GM19452 (cell line): Measurements from ENCODE around the gene C1QTNF12.

ENCODE experiments used
- ATAC-seq: cut with Tn5 transposase; IDR thresholded peaks from one replicate; pipeline ENCODE4 v1.9.1; 2021; ENCODE audit not compliant: unreplicated experiment

The C1QTNF12 gene

GRCh38 chr1:1241588-1242219, 4.8 kb downstream of the C1QTNF12 start:
- no peak for ATAC-seq

DNA sequence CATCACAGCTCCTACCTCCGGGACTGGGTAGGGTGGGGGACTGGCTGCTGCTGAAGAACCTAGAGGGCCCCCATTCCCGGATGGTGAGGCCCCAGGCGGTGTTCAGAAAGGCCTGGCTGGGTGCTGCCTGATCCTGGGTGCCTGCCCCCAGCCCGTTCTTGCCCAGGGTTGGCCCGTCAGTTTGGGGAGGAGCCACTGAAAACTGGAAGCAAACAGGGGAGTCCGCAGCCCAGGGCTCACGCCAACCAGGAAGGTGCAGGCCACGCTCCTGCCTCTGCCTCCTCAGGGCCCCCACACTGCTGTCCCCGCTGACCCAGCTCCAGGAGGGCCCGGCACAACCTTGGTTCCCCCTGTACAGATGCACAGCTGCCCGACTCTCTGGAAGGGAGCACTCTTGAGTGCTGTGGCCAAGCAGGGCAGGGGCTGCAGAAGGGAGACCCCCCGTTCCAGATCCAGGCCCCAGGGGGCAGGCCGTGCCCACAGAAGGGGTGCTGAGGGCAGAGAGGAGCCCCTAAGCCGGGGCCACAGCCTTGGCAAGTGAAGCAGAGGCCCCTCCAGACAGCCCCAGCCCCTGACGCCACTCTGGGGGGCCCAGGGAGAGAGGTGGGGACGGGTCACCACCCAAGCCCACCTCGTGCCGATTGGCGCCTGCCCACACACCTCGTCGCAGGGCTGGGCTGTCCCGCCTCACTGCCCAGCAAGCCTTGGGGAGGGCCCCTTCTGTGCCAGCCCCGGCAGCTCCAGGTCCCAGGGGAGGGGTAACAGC, 5.5 kb downstream of the C1QTNF12 start:
- no peak for ATAC-seq

DNA sequence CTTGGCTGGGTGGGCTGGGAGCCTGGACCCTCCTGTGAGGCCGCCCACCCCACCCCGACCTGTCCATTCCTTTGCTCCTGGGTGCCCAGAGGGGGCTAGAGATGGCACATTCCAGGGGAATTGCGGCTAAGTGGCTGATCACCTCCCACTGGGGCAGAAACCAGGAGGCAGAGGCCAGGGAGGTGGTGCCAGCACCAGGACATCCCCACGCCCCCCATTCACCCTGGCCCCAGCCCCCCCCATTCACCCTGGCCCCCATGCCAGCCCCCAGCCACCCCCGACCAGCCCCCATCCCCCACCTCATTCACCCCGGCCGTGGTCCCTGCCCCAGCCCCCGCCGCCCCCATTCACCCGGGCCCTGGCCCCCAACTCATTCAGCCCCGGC, 6.2 kb downstream of the C1QTNF12 start:
- no peak for ATAC-seq

DNA sequence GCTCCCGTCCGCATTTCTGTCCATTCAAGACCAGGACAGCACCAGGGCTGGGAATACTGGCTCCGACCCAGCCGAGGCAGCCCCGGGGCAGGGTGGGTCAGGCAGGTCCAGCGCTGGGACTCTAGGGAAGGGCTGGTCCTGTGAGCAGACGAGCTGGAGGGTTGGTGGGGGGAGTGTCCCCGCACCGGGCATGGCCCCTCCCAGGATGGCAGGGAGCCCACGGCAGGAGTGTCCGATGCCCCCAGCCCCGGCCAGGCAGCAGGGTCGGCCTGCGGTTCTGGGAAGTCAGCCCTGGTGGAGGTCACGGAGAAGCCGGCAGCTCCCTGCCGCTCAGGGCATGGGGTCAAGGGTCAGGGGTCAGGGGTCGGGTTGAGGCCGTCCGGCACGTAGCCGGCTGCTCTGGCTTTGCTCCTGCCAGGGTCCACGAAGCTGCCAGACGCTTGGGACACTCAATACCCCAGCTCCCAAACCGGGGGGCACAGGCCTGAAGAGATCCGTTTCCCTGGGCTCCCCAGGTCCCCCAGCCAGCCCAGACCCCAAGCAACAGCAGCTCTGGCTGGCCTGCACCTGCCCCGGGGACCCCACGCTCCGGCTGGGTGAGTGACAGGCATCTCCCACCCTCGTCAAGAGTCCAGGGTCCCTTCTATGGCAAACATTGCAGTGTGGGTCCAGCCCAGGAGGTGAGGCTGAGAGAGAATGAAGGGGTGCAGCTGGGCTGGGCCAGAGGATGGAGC, 6.7 kb downstream of the C1QTNF12 start:
- ATAC-seq: no peak

- no peak for ATAC-seq
Observed at GRCh38 chr1:1239227-1239613, 7.3 kb downstream of the C1QTNF12 start.

- ATAC-seq: no peak
Observed at GRCh38 chr1:1238702-1239178, 7.8 kb downstream of the C1QTNF12 start.

- no peak for ATAC-seq
Observed at GRCh38 chr1:1237874-1238701, 8.4 kb downstream of the C1QTNF12 start.

- ATAC-seq: no peak
Observed at GRCh38 chr1:1236945-1237873, 9.3 kb downstream of the C1QTNF12 start.

DNA sequence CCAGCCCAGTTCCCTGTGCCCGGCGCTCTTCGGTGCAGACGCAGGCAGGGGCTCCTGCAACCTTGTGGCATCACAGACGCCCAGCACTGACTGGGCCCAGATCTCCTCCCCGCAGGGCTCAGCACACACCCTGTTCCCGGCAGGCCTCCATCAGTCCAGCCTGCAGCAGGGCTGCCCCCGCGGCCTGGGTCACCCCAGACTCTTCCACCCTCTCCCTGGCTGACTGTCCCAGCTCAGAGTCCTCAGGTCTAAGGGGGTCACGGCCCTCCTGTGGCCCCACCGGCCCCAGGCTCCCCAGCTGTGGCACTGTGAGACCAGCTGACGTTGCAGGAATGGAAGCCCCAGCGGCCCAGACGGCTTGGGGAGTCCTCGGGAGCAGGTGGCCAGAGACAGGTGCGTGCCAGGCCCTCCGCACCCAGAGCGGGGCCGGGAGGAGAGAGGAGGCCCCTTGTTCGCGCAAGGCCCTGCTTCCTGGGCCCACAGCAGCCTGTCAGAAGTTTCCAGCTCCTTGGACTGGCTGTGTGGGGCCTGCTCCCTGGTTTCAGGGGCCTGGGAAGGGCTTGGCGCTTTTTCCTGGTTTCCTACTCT, 10.3 kb downstream of the C1QTNF12 start:
- no peak for ATAC-seq

GRCh38 chr1:1235016-1235744, 11.3 kb downstream of the C1QTNF12 start:
- no peak for ATAC-seq

GRCh38 chr1:1234180-1234808, 12.2 kb downstream of the C1QTNF12 start:
- ATAC-seq: no peak

GRCh38 chr1:1233567-1233892, 13.0 kb downstream of the C1QTNF12 start:
- no peak for ATAC-seq

DNA sequence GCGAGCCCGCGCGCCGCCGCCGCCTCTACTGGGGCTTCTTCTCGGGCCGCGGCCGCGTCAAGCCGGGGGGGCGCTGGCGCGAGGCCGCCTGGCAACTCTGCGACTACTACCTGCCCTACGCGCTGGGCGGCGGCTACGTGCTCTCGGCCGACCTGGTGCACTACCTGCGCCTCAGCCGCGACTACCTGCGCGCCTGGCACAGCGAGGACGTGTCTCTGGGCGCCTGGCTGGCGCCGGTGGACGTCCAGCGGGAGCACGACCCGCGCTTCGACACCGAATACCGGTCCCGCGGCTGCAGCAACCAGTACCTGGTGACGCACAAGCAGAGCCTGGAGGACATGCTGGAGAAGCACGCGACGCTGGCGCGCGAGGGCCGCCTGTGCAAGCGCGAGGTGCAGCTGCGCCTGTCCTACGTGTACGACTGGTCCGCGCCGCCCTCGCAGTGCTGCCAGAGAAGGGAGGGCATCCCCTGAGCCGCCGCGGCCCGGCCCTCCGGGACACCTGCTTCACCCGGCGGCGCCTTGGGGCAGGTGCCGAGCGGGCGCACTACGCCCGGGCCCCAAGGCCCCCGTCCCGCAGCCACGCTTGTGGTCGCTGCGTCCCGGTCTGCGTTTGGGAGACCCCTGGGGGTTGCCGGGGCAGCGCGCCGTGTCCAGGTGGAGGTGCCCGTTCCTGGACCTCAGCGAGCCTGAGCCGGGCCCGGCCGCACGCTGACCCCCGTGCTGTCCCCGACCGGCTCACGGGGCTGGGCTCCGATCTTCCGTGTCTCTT, 13.5 kb downstream of the C1QTNF12 start:
- no peak for ATAC-seq

DNA sequence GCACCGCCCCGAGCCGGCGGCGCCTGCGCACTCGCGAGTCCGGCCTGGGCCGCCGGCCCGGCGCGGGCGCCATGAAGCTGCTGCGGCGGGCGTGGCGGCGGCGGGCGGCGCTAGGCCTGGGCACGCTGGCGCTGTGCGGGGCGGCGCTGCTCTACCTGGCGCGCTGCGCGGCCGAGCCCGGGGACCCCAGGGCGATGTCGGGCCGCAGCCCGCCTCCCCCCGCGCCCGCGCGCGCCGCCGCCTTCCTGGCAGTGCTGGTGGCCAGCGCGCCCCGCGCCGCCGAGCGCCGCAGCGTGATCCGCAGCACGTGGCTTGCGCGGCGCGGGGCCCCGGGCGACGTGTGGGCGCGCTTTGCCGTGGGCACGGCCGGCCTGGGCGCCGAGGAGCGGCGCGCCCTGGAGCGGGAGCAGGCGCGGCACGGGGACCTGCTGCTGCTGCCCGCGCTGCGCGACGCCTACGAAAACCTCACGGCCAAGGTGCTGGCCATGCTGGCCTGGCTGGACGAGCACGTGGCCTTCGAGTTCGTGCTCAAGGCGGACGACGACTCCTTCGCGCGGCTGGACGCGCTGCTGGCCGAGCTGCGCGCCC, 14.2 kb downstream of the C1QTNF12 start, which contains the start of gene B3GALT6:
B3GALT6 (plus strand) TSS at position 30 of the 588 bp plus-strand sequence; CDS start at position 72, 42 bp downstream.
- no peak for ATAC-seq

- ATAC-seq: peak; percentile 88
Observed at GRCh38 chr1:1231400-1232207, 14.9 kb downstream of the C1QTNF12 start, which contains the start of gene SDF4. Gene SDF4 (minus strand): TSS chr1:1232001. CDS start chr1:1228772, 3,229 bp downstream.

DNA sequence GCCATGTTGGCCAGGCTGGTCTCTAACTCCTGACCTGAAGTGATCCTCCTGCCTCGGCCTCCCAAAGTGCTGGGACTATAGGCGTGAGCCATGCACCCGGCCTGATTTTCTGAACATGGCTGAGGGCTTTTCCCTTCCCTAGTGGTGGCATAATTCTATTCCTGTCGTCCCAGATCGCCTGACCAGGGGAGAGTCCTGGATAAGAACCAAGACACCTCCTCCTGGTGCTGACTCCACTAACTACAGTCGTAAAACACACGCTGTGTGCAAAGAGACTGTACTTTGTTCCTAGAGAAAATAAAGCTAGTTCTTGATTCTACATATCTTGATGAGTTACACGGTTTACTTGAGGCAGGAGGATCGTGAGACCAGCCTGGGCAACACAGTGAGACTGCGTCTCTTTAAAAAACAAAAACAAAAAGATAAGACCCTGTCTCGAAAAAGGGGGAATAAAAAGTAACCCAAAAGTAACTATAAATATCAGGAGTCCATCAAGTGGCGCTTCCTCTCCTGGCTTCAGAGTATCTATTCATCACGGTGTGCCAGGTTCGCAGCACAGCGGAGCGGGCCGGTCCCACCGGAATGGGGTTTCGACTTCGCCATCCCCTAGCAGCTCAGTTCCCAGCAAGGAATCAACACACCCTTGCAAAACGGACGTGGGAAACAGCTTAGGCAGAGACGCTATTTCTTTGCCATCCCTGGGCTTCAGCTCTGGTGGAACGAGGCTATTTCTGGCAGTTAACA, 15.7 kb downstream of the C1QTNF12 start:
- no peak for ATAC-seq
